Umbilical cord (tissue), 2 donors: ENCODE data around the gene HEXA. TPM values are rescaled to one million over a fixed set of nuclear protein-coding genes. Genes with fewer than 3 reads are reported as not detected.
"Not testable (repeated sequence)": the region's sequence is repeated elsewhere in the genome, so short reads cannot be mapped to it uniquely, and the experiment has no call there.

Experiments used
- DNase-seq: peaks from one replicate; pipeline ENCODE4 v3.0.0-alpha.2; 2015; ENCODE audit warnings: low spot score
- total RNA-seq: library from RNA; depleted of rRNA; stranded (reverse); fragments of >200 nt; gene quantifications from one replicate; pipeline ENCODE4 v1.2.3, GENCODE V29; 2014; ENCODE audit warnings: low replicate concordance; ENCODE audit not compliant: insufficient read depth

Gene HEXA
- 85.5 TPM for total RNA-seq

- DNase-seq: peak; percentile 95
These were observed at the start of gene HEXA for GRCh38 chr15:72375846-72376581. HEXA (minus strand) TSS chr15:72376014; CDS start chr15:72375972, 42 bp downstream.

- DNase-seq: peak; percentile 11
These were observed 47.4 kb upstream of the HEXA start for GRCh38 chr15:72423256-72423655.

GRCh38 chr15:72421484-72421883, 45.7 kb upstream of the HEXA start:
- no peak for DNase-seq

- DNase-seq: no peak
These were observed 44.8 kb upstream of the HEXA start for GRCh38 chr15:72420576-72420975.

GRCh38 chr15:72419768-72420167, 44.0 kb upstream of the HEXA start:
- DNase-seq: not testable (repeated sequence)

GRCh38 chr15:72415304-72415703, 39.5 kb upstream of the HEXA start:
- no peak for DNase-seq

GRCh38 chr15:72413337-72413736, 37.5 kb upstream of the HEXA start:
- not testable (repeated sequence) for DNase-seq

GRCh38 chr15:72411544-72411943, 35.7 kb upstream of the HEXA start:
- no peak for DNase-seq

- no peak for DNase-seq
These were observed 35.3 kb upstream of the HEXA start for GRCh38 chr15:72411111-72411510.

- no peak for DNase-seq
These were observed 31.1 kb upstream of the HEXA start for GRCh38 chr15:72406936-72407335.

GRCh38 chr15:72404841-72405240, 29.0 kb upstream of the HEXA start:
- no peak for DNase-seq

- DNase-seq: no peak
These were observed 28.5 kb upstream of the HEXA start for GRCh38 chr15:72404356-72404755.

GRCh38 chr15:72402726-72403125, 26.9 kb upstream of the HEXA start:
- no peak for DNase-seq

- DNase-seq: no peak
These were observed 22.8 kb upstream of the HEXA start for GRCh38 chr15:72398648-72399047.

GRCh38 chr15:72397796-72398588, 22.2 kb upstream of the HEXA start, which contains the start of gene TMEM202:
TMEM202 (plus strand) TSS chr15:72398305; CDS start chr15:72398327, 22 bp downstream.
- DNase-seq: no peak

- DNase-seq: not testable (repeated sequence)
These were observed 20.5 kb upstream of the HEXA start for GRCh38 chr15:72396331-72396730.

GRCh38 chr15:72389231-72389630, 13.4 kb upstream of the HEXA start:
- no peak for DNase-seq

- DNase-seq: no peak
These were observed 11.9 kb upstream of the HEXA start for GRCh38 chr15:72387741-72388140.

GRCh38 chr15:72382146-72382545, 6.3 kb upstream of the HEXA start:
- no peak for DNase-seq

- no peak for DNase-seq
These were observed 4.9 kb upstream of the HEXA start for GRCh38 chr15:72380743-72381142.

GRCh38 chr15:72379856-72380430, 4.1 kb upstream of the HEXA start:
- DNase-seq: no peak

GRCh38 chr15:72379106-72379505, 3.3 kb upstream of the HEXA start:
- not testable (repeated sequence) for DNase-seq
